Measurements from ENCODE around the gene OR9Q1.

Gene OR9Q1

DNA sequence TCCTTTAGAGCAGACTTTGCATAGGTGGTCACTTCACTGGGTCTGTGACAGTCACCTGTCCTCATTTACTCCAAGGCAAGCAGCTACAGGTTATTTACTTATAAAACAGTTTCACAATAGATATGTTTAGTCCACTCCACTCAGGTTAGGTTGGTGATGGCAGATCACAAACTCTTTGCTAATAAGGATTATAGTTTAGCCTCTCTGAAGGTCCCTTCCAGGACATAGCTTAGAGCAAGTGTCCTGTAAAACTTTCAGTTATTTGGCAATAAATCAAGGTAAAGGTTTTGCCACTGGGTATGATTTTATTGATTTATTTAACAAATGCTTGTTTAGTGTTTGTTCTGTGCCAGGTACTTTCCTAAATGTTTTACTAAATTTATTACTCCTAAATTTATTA lies 15.9 kb downstream of the OR9Q1 start:
- DNase-seq, result no peak

DNA sequence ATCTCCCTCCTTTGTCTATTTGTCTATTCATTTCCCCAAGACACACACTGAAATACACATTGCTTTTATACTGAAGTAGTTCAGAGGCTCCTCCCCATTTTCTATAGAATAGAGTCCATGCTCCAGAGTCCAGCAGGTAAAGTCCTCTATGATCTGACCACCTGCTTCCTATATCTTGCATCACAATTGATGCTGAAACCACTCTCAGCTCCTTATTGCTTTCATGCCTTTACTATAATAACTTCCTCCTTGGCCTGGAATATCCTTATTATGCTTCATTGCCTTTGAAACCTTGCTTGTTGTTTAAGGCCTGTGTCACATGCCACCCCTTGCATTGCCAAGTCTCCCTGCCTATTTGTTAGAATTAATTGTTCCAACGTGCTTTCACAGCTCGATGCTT lies 19.7 kb downstream of the OR9Q1 start:
- DNase-seq, result no peak

DNA sequence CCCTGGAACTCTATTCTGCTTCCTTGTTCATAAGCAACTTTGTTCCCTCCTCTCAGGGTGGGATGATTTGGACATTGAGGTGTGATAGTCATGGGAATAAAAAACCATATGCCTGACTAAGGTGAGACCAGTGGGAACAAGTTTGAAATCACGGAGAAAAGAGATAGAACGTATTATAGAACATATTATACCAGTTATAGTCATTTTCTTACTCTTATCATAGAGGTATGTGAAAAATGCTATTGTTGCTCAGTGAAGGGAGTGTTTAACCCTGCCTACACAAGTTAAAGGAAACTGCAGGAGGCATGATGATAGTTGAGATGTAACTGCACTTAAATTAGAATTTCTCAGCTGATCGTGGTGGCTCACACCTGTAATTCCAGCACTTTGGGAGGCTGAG lies 22.6 kb downstream of the OR9Q1 start:
- DNase-seq, result no peak

DNA sequence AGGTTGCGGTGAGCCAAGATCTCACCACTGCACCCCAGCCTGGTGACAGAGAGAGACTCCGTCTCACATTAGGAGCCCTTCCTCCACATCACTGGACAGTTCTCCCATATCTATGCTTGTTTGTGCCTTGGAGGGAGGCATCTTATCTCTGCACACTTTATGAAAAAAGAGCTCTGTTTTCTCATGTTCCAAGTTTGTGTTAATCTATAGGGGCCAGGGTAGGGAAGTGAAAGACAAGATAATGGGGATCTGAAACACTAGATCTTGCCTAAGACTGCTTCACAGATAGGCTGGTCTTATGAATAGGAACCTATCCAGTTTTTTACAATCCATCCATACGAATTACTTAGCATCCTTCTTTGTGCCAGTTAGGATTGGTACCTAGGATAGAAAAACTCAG lies 24.1 kb downstream of the OR9Q1 start:
- no peak for DNase-seq

DNA sequence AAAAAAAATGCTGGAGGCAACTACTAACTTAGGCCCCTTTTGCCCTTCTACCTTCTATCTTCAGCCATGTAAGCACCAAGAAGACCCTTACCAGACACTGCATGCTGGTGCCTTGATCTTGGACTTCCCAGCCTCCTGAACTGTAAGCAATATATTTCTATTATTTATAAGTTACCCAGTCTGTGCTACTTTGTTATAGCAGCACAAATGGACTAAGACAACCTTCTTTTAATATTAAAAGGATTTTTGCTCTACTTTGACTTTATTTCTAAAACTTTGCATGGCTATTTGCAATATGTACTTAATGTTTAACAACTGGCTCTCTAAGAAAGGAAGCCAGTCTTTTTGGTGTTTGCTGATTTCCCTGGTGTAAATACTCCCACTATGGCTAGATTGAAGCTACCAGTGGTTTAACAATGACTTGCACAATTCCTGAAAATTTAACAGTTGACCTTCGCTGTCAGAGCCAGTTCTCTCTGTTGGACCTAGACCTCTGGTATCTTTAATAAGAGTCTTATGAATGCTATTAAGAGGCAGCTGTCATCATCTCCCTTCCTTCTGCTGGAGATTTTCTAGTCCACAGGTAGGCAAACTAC lies 32.2 kb downstream of the OR9Q1 start:
- no peak for DNase-seq

DNA sequence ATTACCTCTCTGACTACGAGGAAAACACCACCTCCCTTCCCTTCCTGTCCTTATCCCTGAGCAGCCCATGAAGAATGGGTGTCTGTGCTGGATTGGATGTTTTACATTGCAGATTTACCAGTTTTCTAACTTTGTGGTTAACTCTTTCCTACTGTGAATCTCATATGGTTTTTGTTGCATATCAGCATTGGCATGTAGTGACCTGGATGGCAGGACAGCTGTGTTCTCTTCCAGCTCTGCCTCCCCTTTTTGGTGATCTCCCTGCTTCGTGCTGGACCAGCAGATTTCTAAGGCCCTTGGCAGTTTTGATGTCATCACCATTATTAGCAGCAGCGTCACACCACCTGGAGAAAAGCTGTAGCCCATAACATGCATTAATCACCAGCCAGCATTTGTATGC lies 33.8 kb downstream of the OR9Q1 start:
- DNase-seq, result no peak

DNA sequence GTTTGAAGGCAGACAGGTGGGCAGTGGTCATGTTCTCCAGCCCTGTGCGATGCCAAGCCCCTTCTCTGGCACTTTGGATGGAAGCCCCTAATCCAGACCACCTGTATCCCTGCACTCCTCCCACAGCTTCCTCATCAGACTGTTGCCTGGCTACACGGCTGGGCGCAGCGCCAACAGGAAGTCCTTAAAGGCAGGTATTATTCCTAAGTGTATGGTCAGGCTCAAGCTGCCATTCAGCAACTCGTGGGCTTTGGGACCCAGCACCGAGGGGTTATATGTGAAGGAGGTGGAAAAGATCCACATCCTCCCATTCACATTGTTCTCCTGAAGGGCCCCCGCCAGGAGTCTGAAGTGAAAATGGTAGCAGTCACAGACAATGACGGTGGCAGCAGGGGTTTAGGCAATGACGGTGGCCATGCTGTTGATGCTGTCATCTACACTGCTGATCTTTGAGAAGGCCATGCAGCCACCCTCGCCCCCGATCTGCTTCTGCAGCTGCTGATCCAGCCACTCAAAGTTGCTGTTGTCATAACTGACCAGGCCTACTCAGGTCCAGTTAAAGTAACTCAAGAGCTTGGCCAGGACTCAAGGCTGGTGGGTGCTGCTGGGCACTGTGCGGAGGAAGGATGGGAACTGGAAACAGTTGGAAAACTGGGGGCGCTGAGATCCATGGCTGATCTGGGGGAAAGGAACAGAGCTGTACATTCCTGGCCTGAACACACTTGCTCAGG lies 34.8 kb downstream of the OR9Q1 start:
- DNase-seq, result no peak

DNA sequence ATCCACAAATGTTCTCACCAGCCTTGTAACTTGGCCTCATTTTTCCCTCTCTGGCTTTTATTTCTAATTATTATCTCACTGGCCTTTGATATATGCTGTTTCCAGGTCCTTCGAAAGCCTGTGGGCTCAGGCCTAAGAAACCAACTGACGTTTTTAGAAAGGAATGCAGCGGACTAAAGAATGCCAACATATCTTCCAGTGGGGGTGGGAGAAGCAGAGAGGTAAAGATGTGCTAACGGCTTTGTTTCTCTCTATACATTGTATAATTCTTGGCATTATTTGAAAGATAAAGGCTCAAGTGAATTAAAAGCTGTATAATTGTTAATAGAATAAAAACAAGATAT lies 35.3 kb downstream of the OR9Q1 start:
- DNase-seq, result no peak

DNA sequence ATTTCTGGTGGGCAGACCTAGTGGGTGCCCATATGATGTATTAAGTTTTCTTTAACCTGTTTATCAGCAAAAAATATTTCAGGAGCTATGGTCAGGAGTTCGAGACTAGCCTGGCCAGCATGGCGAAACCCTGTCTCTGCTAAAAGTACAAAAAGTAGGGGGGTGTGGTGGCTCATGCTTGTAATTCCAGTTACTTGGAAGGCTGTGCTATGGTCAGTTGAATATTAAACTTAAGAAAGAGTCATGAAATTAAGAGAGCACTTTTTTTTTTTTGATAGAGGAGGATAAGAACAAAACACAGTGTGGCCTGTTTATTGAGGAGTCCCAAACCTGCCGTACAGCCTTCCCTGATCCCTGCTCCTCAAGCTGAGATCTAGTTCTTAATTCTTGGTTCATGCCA lies 36.9 kb downstream of the OR9Q1 start:
- no peak for DNase-seq

DNA sequence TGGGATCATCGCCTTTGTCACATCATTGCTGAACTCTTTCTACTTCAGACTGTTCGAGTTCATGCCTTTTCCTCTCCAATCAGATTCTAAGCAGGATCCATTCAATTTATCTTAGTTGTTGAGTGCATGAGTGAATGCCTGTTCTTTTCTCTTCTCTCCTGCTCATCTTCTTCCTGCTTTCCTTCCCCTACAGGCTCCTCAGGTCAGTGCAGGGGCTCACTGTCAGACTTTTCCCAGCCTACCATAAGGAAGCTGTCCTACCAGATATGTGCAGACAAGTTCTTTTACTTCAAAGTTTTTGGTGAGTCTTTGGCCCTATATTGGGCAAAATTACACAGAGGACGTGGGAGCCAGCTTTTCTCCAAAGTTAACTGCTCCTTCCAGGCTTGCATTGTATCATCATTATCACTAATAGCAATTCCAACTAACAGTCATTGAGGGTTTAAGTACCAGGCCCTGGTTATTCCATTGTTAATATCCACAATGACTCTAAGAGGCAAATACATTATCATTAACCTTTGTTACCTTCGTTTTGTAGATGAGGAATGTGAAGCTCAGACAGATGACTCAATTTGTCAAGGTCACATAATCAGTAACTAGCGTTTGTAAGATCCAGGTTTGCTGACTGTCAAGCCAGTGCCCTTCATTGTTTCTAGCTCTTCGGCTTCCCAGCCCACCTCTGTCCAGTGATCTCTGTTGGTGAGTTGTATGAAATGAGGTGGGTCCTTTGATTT lies 37.4 kb downstream of the OR9Q1 start:
- DNase-seq, result no peak

DNA sequence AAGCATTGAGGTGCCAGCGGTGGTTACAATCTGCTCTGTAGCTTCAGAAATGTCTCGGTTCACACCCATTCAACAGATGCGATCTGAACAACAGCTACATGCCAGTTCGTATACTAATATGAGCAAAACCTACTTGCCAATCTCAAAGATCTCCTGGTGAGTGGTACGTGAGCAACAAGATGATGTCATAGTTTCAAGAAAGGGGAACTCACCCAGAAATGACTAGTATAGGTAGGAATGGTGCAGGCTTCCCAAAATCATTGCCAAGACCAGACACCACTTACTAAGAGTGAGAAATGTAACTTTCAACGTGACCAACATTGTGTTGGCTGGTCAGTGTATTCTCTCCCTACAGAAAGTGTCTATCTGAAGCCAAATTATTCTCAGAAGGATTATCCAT lies 38.1 kb downstream of the OR9Q1 start:
- DNase-seq, result no peak

DNA sequence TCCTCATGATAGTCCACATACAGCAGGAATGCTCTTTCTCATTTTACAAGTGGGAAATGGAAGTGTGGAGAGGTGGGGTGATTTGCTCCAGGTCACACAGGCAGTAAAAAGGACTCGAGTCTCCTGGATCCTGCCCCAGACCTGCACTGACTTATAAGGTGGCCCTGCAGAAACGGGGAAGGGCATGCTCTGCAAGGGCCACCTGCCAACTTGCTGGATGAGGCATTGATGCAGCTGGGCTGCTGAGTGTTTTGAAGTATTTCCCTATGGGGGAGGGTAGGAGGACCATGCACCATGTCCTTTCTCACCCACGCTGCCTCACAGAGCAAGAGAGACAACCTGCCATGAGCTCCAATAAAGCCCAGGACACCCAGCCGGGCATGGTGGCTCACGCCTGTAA lies 44.0 kb downstream of the OR9Q1 start:
- DNase-seq, result no peak

DNA sequence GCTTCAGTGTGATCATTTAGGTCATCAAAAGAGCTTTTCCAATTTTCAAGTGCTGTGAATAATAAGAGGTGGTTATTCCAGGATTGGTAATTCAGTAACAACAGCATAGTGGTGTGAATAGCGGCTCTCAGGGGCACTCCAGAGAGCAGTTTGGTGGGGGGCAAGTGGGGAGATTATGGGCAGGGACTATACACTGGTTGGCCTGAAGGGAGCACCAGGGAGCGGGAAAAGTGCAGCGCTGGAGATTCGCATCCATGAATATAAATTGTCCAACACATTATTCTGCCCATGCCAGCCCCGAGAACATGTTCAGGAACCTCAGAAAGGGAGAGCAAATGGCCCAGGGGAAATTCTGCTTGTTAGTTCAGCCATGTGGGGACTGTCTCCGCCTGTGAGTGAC lies 45.0 kb downstream of the OR9Q1 start:
- no peak for DNase-seq

DNA sequence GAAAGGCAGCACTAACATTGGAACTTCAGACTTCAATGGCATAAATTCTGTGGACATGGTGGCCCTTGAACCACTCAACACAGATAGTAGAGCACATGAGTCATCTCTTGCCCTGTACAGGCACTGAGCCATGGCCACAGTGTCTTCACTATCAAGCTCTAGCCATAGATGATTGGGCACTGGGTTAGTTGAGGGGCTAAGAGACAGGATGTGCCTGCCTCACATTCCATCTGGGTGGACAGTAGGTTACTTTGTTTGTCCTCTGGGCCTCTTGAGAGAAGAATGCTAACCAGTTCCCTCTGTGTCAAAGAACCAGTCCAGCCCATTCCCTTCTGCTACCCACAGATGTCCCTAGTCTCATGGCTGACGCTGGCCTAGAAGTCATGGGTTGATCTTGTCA lies 46.9 kb downstream of the OR9Q1 start:
- DNase-seq, result no peak

DNA sequence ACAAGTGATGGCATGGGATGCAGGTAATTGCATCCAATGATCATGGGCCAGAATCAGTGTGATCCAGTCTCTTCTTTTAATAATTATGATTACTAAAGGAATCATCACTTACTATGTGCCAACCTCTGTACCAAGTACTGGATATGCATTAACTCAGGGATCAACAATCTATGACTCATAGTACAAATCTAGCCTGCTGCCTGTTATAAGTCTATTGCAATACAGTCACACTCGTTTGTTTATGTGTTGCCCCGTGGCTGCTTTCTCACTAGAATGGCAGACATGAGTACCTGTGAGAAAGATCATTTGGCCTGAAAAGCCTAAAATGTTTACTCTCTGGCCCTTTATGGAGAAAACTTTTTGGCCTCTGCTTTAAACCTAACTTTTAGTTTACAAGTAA lies 52.1 kb downstream of the OR9Q1 start:
- no peak for DNase-seq

DNA sequence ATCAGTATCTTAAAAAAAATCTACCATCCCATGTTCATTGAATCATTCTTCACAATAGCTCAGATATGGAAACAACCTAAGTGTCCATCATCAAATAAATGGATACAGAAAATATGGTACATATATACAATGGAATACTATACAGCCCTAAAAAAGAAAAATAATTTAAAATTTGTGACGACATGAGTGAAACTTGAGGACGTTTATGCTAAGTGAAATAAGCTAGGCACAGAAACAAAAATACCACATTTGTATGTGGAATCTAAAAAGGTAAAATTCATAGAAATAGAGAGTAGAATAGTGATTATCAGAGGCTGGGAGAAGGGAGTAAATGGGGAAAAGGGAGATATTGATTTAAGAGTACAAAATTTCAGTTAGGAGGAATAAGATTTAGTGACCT lies 62.8 kb downstream of the OR9Q1 start:
- DNase-seq, result no peak

DNA sequence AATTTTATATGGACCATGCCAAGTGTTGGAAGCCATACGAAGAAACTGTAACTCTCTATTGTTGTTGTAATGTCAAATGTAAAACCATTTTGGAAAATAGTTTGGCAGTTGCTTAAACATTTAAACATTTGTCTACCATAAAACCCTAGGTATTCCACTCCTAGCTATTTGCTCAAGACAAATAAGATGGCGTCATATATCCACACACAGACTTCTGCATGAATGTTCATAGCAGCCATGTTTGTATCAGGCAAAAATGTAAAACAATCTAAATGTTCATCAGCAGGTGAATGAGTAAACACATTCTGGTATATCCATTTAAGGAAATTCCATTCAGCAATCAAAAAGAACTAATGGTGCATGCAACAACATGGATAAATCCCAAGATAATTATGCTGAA lies 73.8 kb downstream of the OR9Q1 start:
- no peak for DNase-seq

DNA sequence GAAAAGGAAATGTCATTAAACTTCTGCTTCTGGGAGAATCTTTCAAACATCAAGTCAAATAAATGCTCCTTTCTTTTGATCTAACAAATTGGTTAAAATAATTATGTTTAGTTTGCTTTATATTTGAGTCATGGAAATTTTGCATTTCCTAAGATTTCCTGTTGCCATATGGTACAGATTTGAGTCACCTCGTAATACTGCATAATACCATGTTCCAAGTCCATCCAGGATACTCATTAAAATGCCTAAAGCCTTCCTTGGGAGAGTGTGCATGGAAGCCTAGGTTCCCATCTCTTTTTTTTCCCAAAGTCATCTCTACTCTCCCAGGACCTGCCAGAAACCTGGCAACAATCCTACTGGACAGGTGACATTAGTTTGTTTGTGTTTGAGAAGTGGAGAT lies 97.4 kb downstream of the OR9Q1 start:
- no peak for DNase-seq

DNA sequence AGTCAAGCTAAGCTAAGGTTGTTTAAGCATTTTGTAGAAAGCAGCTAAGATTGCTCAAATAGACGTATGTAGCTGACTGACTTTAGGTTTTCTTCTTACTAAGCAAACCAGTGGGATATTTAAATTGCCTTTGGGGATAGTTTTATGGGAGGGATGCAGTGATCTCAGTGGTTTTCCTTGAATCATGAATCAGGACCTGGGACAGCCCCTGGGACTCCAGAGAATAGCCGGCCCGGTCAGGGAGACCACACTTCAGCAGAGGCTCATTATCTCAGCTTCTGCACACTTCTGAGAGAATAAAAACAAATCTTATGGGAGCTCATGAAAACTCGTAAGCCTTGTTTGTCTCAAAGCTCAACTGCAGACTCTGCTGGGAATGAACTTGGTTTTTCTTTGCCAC lies 101.8 kb downstream of the OR9Q1 start, which contains the start of gene OR9I1:
OR9I1 (minus strand) TSS at position 62 of the 400 bp plus-strand sequence. CDS start 6,086 bp downstream, outside the sequence.
- DNase-seq, result no peak

DNA sequence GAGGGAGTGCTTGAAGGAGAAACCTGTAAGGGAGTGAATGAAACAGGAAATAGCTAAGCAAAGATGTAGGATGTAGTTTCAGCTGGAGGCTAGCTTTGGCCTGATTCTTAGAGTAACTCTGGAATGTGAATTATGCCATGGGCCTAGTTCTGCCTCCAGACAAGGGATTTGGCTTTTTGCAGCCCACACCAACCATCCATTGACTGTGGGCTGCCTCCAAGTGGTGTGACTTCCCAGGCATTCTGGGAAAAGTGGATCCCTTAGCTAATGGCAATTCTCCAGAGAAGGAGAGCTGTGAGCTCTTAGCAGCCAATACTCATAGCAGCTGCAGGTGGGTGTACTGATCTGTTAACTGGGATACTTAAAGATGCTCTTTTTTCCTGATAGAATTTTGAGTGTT lies 103.7 kb downstream of the OR9Q1 start:
- DNase-seq, result no peak

DNA sequence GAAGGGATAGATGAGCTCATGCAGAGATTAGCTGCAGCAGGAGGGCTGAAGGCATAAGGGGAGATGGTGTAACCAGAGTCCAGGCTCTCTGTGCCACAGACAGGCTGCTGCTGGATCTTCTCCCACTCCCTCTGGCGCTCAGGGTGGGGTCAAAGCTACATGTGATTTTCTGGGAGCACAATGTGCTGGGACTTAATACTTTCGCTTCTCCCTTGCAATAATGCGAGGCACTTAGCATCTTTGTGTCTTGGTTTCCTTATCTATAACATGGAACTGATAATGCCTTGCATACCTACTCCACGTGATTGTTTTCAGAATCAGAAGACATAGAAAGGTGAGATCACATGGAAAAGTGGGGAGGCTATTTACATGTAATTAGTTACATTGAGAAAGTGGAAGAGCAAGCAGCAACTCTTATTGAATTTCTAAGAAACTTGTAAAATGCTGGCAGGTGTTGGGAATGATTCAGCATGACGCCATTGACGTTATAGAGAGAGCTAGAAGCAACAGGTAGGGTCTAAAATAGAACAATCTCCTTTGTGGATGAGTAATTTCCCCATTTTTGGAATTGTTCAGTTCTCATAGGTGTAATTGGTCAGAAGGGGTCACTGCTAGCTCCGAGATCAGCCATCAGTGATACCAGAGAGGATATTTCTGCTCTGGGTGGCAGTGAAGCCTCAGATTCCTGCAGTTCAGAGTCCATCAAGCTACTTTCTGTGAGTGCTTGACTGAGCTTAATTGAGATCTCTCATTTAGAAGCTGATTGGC lies 109.8 kb downstream of the OR9Q1 start:
- DNase-seq, result no peak

DNA sequence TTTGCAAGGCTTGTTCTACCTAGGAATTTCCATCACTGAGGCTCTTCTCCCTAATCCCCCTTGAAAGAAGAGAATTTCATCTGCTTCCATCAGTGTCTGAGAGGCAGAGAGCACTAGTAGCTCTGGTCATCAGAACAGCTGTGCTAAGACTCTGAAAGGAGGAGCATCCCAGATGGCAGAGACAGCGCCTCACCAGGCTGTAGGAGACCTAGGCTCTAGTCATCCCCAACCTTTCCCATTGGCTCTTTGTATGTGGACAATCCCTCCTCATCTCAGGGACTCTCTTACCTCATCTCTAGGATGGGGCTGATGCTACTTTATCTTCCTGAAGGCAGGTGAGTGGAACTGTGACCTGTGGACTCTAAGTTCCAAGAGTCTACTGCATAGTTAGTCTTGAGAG lies 110.5 kb downstream of the OR9Q1 start:
- no peak for DNase-seq

DNA sequence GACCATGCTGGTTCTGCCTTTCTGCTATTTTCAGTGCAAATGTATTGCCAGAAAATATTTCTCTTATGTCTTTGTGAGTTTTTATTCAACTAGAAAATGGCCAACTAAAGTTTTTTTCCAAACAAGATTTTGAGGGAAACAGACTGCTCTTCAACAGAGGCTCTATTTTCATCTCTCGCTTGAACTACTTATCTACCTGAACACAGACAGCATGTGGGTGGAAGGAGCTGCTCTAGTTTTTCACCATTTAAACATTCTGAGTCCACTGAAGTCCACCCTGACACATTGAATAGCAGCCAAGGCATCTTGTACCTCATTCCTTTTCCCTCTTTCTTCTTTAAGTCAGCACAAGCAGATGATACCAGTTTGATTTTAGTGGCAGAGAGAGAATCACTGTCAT lies 111.5 kb downstream of the OR9Q1 start:
- DNase-seq, result no peak

DNA sequence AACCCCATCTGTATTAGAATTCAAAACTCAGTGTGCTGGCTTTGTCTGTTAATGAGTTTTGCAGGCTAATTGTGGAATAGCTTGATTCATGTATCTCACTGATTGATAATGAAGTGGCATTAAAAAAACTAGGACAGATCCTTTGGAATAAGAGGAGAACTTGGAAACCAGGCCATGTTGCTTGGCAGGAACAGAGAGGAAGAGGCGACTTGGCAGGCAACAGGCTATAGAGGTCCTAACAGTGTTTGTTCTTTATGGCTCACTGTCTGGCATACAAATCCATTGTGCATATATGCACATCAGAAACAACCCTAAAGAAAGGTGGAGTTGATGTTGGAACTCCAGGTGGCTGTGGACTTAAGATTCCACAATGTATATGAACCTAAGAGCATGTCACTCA lies 119.1 kb downstream of the OR9Q1 start:
- DNase-seq, result no peak
